ENCODE results near the gene PPP2CA. TPM values are rescaled to one million over a fixed set of nuclear protein-coding genes. Genes with fewer than 3 reads are reported as not detected.

PPP2CA gene
- total and polyA plus RNA-seq, 2 of the 4 experiments (the other 2 are of a cell fraction), result 70.6 to 73.6 TPM

DNA sequence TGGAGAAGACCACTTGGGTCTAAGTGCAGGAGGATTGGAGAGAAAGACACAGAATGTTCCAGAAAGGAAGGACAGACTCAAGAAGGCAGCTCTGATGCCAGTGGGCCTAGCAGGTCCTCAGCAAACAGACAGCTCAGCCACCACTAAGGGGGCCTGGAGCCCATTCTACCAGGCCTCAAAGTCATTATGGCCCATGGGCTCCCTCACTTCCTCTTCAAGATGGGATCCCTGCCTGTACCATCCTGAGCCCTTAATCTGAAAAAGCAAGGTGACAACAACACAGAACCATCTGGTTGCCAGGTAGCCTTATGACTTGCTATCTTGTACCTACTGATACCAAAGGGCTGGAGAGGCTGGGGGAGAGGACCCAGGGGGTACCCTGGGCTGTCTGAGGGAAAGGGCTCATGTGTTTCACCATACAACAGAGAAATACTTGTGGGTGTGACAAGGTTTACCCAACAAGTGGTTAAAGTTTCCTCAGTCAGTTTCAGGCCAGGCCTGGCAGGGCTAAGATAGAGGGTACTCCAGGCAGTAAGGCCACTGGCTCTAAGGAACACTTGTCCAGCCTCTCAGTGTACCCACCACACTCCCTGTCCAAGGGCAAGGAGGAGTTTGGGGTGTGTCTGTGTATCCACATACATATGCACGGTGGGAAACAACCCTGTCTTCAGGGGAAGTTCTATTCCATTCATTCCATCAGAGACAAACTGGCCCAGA, 80.7 kb downstream of the PPP2CA start:
- peaks cover 36 to 88% of the 10 kb centered on the region in 2 experiments for H3K79me1 ChIP-seq (ENCODE audit: low read depth in 1 of 2, low read length in 2 of 2)
- no peak overlapping the region for H3K56ac ChIP-seq (ENCODE audit: extremely low read depth, insufficient read depth, low read length)
- peaks cover 20% of the 10 kb centered on the region for H3K4me1 ChIP-seq (ENCODE audit: control insufficient read depth, insufficient read depth, low read length)
- no peak overlapping the region for H4K8ac ChIP-seq (ENCODE audit: low read depth in 2 of 2, low read length in 2 of 2)
- no peak overlapping the region for H3K4ac ChIP-seq (ENCODE audit: low read depth, low read length)
- H3K23ac ChIP-seq (ENCODE audit: low read depth, low read length), result no peak overlapping the region
- H2BK120ac ChIP-seq (ENCODE audit: low read depth, low read length), result no peak overlapping the region
- peaks cover 24% of the 10 kb centered on the region for H3K9me1 ChIP-seq (ENCODE audit: insufficient read depth, low read length)
- ChIA-PET POLR2A (ENCODE audit: unreplicated experiment) (no interaction called here), CTCF (interaction anchor here (0.6 to 3.3 kb wide), 3 partner anchors 9 to 106 kb away, joined by 3 to 23 read pairs (median 4); no protein-coding TSS in a partner anchor)
- no peak overlapping the region for H2AFZ ChIP-seq (replicated peaks; ENCODE audit: low read length, poor library complexity)
- H2BK5ac ChIP-seq (ENCODE audit: low read depth, low read length, poor library complexity, severe bottlenecking), result no peak overlapping the region
- no peak overlapping the region for H2AK5ac ChIP-seq (ENCODE audit: low read depth, low read length)
- no peaks in the 10 kb centered on the region for H3K9me3 ChIP-seq (ENCODE audit: control insufficient read depth, insufficient read depth, low read length)
- H4K91ac ChIP-seq (ENCODE audit: insufficient read depth, low read depth, low read length), result no peak overlapping the region
- no peak overlapping the region for H3K4me3 ChIP-seq (ENCODE audit: insufficient read depth, low read depth, low read length)
- no peak overlapping the region for H2BK20ac ChIP-seq (ENCODE audit: low read depth, low read length)
- no peak for TF ChIP-seq MAZ (IDR thresholded peaks at IDR 0.05; ENCODE audit: borderline replicate concordance, low read depth, low read length)
- TF ChIP-seq NFE2L2 (IDR thresholded peaks at IDR 0.05; ENCODE audit: low read depth, low read length), result no peak
- TF ChIP-seq, protein P1, sequence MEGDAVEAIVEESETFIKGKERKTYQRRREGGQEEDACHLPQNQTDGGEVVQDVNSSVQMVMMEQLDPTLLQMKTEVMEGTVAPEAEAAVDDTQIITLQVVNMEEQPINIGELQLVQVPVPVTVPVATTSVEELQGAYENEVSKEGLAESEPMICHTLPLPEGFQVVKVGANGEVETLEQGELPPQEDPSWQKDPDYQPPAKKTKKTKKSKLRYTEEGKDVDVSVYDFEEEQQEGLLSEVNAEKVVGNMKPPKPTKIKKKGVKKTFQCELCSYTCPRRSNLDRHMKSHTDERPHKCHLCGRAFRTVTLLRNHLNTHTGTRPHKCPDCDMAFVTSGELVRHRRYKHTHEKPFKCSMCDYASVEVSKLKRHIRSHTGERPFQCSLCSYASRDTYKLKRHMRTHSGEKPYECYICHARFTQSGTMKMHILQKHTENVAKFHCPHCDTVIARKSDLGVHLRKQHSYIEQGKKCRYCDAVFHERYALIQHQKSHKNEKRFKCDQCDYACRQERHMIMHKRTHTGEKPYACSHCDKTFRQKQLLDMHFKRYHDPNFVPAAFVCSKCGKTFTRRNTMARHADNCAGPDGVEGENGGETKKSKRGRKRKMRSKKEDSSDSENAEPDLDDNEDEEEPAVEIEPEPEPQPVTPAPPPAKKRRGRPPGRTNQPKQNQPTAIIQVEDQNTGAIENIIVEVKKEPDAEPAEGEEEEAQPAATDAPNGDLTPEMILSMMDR (conservative IDR thresholded peaks at IDR 0.05; ENCODE audit: low read depth, low read length), result no peak
- TF ChIP-seq MXI1 (IDR thresholded peaks at IDR 0.05; ENCODE audit: borderline replicate concordance, low read depth, low read length), result no peak
- no peak for TF ChIP-seq CEBPB (IDR thresholded peaks at IDR 0.05; ENCODE audit: low read depth, low read length)
- no peak for TF ChIP-seq RAD21 (IDR thresholded peaks at IDR 0.05; ENCODE audit: low read length)
- TF ChIP-seq RFX5 (IDR thresholded peaks at IDR 0.05; ENCODE audit: low read depth, low read length), result no peak
- TF ChIP-seq, protein P2, sequence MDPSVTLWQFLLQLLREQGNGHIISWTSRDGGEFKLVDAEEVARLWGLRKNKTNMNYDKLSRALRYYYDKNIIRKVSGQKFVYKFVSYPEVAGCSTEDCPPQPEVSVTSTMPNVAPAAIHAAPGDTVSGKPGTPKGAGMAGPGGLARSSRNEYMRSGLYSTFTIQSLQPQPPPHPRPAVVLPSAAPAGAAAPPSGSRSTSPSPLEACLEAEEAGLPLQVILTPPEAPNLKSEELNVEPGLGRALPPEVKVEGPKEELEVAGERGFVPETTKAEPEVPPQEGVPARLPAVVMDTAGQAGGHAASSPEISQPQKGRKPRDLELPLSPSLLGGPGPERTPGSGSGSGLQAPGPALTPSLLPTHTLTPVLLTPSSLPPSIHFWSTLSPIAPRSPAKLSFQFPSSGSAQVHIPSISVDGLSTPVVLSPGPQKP (IDR thresholded peaks at IDR 0.05; ENCODE audit: borderline replicate concordance, low read depth, low read length), result no peak
- TF ChIP-seq RCOR1 (IDR thresholded peaks at IDR 0.05; ENCODE audit: insufficient replicate concordance, low read length), result no peak
- TF ChIP-seq POLR2A (IDR thresholded peaks at IDR 0.05; ENCODE audit: low read depth, low read length), result no peak
- no peak for TF ChIP-seq SMC3 (IDR thresholded peaks at IDR 0.05; ENCODE audit: low read depth, low read length)
- no peak for TF ChIP-seq BHLHE40 (IDR thresholded peaks at IDR 0.05; ENCODE audit: low read depth, low read length)
- TF ChIP-seq, protein P3, sequence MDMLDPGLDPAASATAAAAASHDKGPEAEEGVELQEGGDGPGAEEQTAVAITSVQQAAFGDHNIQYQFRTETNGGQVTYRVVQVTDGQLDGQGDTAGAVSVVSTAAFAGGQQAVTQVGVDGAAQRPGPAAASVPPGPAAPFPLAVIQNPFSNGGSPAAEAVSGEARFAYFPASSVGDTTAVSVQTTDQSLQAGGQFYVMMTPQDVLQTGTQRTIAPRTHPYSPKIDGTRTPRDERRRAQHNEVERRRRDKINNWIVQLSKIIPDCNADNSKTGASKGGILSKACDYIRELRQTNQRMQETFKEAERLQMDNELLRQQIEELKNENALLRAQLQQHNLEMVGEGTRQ (IDR thresholded peaks at IDR 0.05; ENCODE audit: low read depth, low read length), result no peak
- no peak for TF ChIP-seq FOS (IDR thresholded peaks at IDR 0.05; ENCODE audit: low read depth, low read length)
- TF ChIP-seq MAFK (IDR thresholded peaks at IDR 0.05; ENCODE audit: low read depth, low read length), result no peak
- TF ChIP-seq CHD1 (IDR thresholded peaks at IDR 0.05; ENCODE audit: low read depth, low read length), result no peak
- ATAC-seq (ENCODE audit: low read depth) (no peak), DNase-seq (no peak)
- intact Hi-C loops (cut with micrococcal nuclease) (no loop called here), in situ Hi-C loops (cut with MboI; ENCODE audit: low sequenced_read_pairs) (no loop called here), dilution Hi-C loops (cut with HindIII; ENCODE audit: low sequenced_read_pairs, unreplicated experiment) (no loop called here)
- H4K20me1 ChIP-seq (ENCODE audit: insufficient read depth, low read length), result peaks cover 92% of the 10 kb centered on the region
- H3K18ac ChIP-seq (ENCODE audit: low read depth, low read length), result no peak overlapping the region
- no peak overlapping the region for H2BK15ac ChIP-seq (ENCODE audit: low read depth, low read length)
- H3K27ac ChIP-seq (ENCODE audit: insufficient read depth, low read length), result no peak overlapping the region
- H4K5ac ChIP-seq (ENCODE audit: low read depth, low read length), result no peak overlapping the region
- H3K9ac ChIP-seq (ENCODE audit: low read depth, low read length), result no peak overlapping the region
- H3K36me3 ChIP-seq (ENCODE audit: control insufficient read depth, insufficient read depth, low read length), result peaks cover 48% of the 10 kb centered on the region
- no peak overlapping the region for H3K4me2 ChIP-seq (ENCODE audit: low read depth, low read length)
- no CpG with 5 or more reads among the region's 1 CpG for WGBS, 2 experiments (ENCODE audit: extremely low coverage in 2 of 2, insufficient read length in 1 of 2)
- no peaks in the 10 kb centered on the region for H3K27me3 ChIP-seq (ENCODE audit: control insufficient read depth, insufficient read depth, low read length)
- no peak overlapping the region for H2AK9ac ChIP-seq (replicated peaks; ENCODE audit: low read depth, low read length, poor library complexity)
- BruUV-seq (replicated peaks), result no TSS peak
- H3K14ac ChIP-seq (replicated peaks; ENCODE audit: low read depth, low read length), result no peak overlapping the region

All from IMR-90 (cell line).